CD4-positive, alpha-beta T cell treated with Interleukin-4 for 4 hours (primary cell): ENCODE results near the gene EMB.
"Not testable (repeated sequence)": the region's sequence is repeated elsewhere in the genome, so short reads cannot be mapped to it uniquely, and the experiment has no call there.

Source experiments
- DNase-seq: peaks from one replicate; pipeline ENCODE4 v3.0.0-alpha.2; 2020

EMB gene, protein sequence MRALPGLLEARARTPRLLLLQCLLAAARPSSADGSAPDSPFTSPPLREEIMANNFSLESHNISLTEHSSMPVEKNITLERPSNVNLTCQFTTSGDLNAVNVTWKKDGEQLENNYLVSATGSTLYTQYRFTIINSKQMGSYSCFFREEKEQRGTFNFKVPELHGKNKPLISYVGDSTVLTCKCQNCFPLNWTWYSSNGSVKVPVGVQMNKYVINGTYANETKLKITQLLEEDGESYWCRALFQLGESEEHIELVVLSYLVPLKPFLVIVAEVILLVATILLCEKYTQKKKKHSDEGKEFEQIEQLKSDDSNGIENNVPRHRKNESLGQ

DNA sequence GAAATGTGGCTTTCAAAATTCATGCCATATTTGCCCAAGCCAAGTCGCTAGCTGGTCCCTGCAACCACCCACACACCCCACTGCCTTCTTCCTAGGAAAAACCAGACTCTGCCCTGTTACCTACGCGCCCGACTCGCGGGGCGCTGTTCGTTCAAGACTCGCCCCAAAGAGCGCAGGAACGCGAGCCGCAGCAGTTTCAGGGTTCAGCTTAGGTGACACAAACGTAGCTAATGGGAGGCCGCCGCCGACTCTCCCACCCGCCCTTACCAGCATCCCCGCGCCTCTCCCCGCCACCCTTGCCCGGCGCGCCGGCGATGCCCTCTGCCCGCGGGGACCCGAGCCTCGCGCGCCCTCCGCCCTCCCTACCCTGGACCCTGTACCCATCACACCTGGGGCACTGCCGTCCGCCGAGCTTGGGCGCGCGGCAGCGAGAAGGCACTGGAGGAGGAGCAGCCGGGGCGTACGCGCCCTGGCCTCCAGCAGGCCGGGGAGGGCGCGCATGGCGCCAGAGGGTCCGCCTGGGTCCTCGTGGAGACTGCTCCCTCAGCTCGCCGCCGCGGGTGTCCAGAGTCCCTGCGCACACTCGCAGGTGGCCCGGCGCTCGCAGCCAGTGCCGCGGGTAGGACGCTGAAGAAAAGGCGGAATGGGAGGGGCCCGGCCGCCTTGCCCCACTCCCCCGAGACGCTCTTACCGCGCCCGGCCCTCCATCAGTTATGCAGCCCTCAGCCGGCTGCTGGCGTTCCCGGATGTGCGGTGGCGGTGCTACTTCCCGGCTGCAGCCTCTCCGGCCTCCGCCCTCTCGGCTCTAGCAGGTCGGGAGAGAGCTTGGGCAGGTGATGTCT lies at the start of gene EMB:
Gene EMB, minus strand, starts transcription at position 638 of the 842 bp plus-strand sequence. Its CDS starts 137 bp downstream, at position 501.
- peak; percentile 89 for DNase-seq

DNA sequence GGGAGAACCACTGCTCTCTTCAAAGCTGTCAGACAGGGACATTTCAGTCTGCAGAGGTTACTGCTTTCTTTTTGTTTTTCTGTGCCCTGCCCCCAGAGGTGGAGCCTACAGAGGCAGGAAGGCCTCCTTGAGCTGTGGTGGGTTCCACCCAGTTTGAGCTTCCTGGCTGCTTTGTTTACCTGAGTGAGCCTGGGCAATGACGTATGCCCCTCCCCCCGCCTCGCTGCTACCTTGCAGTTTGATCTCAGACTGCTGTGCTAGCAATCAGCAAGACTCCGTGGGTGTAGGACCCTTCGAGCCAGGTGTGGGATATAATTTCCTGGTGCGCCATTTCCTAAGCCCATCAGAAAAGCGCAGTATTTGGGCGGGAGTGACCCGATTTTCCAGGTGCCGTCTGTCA lies 48.4 kb upstream of the EMB start:
- peak; percentile 8 for DNase-seq

DNA sequence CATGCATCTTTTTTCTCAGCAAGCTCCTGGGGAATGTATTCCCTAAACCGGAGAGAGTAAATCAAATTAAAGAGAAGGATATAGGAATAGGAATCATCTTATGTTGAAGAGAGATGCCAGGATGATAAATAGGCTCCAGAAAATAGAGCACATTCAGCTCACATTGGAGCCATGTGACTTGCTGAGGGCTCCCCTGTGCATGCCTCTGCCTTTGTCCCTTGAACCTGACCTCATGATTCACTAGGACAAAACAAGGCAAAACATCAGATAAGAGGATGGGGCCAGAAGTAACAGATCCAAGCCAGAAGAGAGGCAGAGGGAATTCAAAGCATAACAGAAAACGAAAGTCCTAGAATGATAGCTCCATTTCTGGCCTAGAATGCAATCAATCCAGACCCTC lies 37.7 kb upstream of the EMB start:
- not testable (repeated sequence) for DNase-seq

DNA sequence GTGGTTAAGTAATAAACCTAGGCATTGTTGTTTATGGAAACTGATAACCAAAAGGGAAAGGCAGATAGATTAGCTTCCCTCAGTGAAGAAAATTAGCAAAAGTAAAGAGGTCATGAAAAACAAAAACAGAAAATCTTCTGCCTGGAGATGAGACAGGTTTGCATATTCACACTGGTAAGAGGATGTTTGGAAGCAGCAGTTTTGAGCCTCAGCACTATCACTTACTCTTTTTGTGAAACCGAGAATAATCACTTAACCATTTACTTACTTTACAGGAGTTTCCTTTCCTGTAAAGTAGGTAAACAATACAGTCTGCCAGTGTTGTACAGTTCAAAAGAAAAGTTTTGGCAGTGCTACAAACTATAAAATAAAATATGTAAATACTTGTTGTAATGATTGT lies 35.5 kb upstream of the EMB start:
- no peak for DNase-seq

DNA sequence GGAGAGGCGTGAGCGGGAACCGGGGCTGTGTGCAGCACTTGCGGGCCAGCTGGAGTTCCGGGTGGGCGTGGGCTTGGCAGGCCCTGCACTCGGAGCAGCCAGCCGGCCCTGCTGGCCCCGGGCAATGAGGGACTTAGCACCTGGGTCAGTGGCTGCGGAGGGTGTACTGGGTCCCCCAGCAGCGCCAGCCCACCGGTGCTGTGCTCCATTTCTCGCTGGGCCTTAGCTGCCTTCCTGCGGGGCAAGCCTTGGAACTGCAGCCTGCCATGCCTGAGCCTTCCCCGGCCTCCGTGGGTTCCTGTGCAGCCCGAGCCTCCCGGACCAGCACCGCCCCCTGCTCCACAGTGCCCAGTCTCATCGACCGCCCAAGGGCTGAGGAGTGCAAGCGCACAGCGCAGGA lies 23.9 kb upstream of the EMB start:
- DNase-seq = not testable (repeated sequence)

DNA sequence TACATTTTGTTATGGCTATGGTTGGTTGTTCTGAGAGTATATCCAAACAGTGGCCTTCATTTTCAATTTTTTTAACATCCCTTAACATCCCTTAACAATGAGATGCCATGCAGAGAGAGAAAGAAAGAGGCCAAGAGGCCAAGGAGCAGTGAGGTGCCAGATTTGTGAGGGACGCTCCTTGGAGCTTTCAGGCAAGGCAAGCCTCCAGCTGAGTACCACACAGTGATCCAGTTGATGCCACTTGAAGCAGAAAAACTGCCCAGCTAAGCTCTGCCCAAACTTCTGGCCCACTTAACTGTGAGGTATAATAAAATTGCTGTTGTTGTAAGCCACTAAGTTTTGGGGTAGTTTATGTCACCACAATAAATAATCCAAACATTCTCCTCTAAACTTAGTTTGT lies 22.6 kb upstream of the EMB start:
- no peak for DNase-seq

DNA sequence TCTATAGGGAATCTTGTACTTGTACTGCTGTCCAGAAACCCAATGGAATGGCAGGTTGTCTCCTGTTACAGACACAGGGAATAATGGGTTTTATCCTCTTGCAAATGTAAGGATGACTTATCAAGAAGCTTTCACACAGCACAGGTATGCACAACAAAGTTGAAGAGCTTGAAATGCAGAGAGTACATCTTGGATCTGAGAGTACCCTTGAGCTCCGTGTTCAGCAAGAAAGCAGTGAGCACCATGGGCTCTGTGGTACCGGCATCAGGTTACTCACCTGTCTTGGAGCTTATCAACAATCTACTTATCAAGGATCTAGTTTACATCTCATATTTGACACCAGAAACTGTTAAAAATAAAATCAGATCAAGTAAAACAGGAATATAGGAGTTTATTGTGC lies 22.0 kb upstream of the EMB start:
- no peak for DNase-seq

DNA sequence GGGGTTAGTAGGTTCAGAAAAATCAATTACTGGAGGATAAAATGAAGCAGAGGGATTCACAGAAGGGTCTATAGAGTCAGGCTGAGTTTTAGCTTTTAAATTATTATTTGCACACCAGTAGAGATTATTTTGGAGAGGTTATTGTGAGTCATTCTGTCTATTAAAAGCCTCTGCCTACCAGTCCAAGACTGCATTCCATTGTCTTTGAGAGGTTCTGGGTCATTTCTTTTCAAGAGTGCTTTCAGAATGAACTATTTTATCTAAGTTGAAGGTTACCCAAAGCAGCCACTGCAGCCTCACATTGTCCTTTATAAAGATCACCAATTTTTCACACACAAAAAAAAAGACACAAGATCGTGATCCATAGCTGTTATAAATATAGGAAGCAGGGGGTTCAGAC lies 21.5 kb upstream of the EMB start:
- not testable (repeated sequence) for DNase-seq

DNA sequence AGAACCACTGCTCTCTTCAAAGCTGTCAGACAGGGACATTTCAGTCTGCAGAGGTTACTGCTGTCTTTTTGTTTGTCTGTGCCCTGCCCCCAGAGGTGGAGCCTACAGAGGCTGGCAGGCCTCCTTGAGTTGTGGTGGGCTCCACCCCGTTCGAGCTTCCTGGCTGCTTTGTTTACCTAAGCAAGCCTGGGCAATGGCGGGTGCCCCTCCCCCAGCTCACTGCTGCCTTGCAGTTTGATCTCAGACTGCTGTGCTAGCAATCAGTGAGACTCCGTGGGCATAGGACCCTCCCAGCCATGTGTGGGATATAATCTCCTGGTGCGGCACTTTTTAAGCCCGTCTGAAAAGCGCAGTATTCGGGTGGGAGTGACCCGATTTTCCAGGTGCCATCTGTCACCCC lies 17.3 kb upstream of the EMB start:
- DNase-seq = peak; percentile 55

DNA sequence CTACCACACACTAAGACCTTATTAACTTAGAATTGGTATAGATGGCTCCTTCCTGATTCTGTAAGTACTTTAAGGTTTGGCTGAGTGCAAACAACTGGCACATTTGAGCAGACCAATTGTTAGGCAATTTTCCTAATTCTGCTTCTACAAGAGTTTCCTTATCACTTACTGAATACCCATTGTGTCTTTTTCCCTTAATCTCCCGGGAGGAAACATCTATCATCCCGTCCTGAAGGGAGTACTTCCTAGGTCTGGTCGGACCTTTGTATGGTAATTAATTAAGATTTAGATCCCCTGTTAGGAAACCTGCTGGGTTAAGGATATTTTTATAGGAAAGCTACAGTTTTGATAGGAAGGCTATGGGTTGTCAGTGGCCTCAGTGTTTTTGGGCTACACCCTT lies 8.2 kb upstream of the EMB start:
- DNase-seq = not testable (repeated sequence)

DNA sequence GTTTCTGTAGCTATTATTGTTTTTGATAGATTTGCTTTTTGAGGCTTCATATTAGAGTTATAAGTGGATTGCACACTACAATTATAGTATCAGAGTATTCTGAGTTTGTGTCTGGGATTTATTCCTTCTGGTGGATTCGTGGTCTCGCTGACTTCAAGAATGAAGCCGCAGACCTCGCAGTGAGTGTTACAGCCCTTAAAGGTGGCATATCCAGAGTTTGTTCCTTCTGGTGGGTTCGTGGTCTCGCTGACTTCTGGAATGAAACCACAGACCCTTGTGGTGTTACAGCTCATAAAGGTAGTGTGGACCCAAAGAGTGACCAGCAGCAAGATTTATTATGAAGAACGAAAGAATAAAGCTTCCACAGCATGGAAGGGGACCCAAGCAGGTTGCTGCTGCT lies 6.9 kb upstream of the EMB start:
- DNase-seq = no peak

DNA sequence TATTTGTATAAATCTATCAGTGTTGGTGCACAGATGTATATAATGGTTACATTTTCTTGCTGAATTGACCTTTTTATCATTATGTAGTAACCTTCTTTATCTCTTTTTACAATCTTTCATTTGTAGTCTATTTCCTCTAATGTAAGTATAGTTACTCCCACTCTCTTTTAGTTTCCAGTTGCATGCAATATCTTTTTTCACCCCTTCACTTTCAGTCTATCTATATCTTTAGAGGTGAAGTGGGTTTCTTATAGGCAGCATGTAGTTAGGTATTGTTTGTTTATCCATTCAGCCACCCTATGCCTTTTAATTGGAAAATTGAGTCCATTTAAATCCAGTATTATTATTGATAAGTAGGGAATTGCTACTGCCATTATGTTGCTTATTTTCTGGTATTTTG lies 6.1 kb upstream of the EMB start:
- DNase-seq = no peak

DNA sequence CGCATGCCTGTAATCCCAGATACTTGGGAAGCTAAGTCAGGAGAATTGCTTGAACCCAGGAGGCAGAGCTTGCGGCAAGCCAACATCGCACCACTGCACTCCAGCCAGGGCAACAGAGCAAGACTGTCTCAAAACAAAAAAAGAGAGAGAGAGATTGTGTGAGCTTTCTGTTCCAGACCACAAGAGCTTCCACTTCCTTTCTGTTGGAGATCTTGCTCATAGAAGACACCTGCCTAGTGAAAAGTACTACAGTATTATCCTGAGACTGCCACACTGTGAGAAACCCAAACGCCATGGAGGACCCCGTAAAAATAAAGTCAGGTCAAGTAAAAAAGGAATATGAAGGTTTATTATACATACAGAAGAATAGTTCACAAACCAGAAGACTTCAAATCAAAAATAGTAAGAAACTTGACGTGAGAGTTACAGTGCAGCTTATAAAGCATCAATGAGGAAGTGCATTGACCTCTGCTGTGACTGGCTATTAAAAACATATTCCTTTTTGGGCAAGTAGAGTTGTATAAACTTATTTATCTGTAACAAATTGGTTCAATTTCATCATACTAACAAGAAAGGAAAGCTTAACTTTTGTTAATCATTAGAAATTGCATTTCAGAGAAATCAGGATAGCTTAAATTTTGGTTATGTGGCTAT lies 4.3 kb upstream of the EMB start:
- peak; percentile 71 for DNase-seq

DNA sequence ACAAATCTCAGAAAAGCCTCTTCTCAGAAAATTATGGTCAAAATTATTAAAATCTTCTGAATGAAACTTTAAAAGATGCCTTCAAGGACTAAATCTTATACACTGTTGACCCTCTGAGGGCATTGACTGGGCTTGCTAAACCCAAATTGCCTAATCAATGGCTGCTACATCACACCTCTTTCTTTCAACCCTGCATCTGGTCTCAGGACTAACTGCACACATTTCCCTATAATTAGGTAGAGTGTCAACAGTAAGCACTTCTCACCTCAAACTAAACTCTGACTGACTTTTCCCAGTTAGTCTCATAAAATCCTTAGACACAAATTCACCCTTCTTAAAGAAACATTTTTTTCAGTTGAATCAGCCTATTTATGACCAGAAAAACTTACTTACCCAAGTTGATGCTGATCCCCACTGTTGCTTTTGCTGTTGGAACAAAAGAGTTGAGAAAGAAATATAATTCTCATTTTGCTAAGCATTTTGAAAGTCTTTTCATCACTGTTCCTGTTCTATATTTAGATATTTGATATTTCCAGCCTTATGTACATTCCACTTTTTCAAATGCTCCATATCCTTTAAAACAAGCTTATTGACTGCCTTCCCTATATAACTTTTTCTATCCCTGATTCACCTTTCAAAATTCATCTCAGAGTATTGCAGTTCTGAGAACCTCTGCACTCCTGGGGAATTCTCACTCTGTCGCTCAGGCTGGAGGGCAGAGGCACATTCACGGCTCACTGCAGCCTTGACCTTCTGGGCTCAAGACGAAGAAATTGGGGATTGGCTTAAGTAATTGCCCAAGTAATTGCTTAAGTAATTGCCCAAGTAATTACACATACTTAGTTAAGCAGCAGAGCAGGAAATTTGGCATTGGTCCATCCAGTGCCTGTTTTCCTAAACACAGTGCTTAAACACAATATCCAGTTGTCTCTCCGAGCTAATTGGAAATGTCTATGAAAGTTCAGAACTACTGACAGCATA lies 1.8 kb upstream of the EMB start:
- not testable (repeated sequence) for DNase-seq

DNA sequence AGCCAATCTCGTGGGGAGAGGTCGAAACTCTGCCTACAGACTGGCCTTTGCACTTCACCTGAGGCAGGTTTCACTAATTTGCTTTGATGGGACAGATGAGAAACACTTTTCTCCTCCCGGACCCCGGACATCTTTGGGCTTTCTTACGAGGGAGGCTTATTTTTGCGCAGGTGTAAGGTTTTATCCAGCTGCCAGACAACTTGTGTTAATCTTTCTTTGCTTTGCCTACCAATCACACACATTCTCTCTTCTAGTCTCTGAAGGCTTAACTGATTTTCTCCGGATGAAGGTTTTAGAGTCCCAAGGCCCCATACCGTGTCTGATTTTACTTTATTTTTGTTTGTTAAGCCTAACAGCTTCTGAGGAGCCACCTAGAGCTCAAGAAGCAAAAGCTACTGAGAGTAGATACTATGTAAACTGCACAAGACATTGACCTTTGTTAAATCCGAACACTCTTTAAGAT lies 436 bp upstream of the EMB start:
- peak; percentile 45 for DNase-seq

DNA sequence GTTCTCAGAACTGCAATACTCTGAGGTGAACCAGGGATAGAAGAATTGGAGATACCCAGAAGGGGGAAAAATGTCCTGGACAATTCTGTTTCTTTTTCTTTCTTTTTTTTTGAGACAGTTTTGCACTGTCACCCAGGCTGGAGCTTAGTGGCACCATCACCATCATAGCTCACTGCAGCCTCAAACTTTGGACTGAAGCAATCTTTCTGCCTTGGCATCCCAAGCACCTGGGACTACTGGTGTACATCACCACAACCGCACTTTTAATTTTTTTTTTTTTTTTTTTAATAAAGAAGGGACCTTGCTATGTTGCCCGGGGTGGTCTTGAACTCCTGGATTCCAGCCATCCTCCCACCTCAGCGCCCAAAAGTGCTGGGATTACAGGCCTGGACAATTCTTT lies 1.9 kb downstream of the EMB start:
- no peak for DNase-seq

DNA sequence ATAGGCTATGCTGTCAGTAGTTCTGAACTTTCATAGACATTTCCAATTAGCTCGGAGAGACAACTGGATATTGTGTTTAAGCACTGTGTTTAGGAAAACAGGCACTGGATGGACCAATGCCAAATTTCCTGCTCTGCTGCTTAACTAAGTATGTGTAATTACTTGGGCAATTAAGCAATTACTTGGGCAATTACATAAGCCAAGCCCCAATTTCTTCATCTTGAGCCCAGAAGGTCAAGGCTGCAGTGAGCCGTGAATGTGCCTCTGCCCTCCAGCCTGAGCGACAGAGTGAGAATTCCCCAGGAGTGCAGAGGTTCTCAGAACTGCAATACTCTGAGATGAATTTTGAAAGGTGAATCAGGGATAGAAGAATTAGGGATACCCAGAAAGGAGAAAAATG lies 3.0 kb downstream of the EMB start:
- not testable (repeated sequence) for DNase-seq

DNA sequence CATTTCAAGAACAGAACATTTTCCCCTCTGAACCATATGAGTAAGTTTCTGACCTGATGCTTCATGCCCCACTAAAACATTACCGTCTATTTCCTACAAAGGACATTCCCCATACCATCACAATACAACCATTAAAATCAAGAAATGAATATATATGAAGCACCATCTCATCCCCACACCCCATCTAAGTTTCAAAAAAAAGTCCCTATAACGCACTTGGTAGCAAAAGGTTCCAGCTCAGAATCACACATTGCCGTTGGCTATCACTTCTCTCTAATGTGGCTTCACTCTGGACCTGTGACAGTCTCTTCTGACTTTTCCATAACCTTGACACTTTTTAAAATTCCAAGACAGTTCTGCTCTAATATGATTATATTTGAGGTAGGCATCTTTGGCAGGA lies 5.9 kb downstream of the EMB start:
- DNase-seq = peak; percentile 24

DNA sequence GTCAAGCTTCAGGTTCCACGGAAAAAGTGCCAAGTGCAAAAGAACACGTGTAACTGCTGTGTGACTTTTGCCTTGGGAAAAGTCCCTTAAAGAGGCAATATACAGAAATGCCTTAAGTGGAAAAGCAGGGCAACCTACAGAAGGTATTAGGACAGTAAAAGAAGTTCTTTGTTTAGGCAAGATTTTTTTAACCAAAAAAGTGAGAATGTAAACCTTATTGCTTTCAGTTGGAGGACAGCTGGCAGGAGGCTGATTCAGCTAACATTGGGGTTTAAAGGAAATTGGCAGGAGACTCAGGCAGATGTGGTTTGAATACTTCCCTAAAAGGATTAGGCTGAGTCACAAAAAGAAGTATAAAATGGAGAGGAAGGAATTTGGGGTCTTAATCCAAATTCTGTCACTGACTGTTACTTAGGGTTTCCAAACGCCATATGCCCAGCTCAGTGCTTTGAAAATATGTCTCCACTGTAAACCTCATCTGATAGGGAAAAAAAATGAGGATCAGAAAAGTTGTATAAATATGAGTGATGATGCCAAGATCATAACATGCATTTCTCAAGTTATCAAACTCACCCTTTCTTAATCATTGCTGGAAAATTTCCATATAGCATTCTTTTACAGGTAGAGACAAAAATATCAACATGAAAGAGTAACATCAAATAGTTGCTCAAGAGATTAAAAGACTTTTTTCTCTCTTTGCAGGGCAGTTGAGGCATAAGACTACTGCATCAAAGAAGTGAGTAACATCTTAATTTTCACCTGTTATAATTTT lies 9.8 kb downstream of the EMB start:
- not testable (repeated sequence) for DNase-seq

DNA sequence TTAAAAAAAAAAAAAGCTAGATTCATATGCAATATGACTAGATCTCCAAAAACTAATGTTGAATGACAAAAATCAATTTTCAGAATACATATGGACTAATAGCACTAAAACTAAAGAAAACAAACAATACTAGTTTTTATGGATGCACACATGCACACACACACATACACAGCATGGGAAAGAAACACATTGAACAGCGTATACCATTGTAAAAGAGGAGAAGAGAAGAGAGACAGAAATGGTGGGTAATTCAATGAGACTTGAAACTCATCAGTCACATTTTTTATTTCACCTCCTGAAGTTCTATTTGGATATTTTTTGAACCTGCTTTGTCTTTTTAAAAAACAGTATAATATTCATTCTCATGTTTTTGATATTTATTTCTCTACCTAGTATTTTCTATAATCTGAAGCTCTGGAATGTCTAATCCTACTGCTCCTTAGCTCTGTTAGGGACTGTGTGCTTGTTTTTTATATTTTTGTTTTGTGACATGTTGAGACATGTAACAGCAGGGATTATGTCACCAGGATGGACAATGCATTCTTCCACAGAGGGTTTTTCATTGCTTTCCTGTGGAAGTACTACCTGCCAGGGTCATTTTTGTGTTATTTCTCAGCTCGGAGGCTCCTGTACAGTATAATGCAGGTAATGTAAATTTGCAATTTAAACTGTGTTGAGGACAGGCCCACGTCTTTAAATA lies 17.8 kb downstream of the EMB start:
- not testable (repeated sequence) for DNase-seq
